Activated CD4-positive, alpha-beta memory T cell treated with anti-CD3 and anti-CD28 coated beads for 36 hours (primary cell): ENCODE data around the gene QKI. TPM values are rescaled to one million over a fixed set of nuclear protein-coding genes. Genes with fewer than 3 reads are reported as not detected.
A peak's percentile ranks its signal among the peaks of the same experiment; 100 is the strongest.

ENCODE experiments used
- CTCF ChIA-PET: fragments of 350-600 bp; sonication (Branson Sonifier 250); formaldehyde crosslinking; loops from one replicate; lab custom pipeline; 2021; ENCODE audit warnings: antibody characterized with exemption, inconsistent platforms; lab: Charles Lee
- POLR2A ChIA-PET: fragments of 350-600 bp; sonication (Branson Sonifier 250); formaldehyde crosslinking; loops from one replicate; lab custom pipeline; 2021; ENCODE audit warnings: antibody characterized with exemption; lab: Charles Lee
- DNase-seq: peaks from one replicate; pipeline ENCODE4 v3.0.0-alpha.2; 2020
- H3K27ac Mint-ChIP-seq: one replicate; pipeline ENCODE4 v1.8.0; 2021; ENCODE audit warnings: mixed read lengths
- H3K27me3 Mint-ChIP-seq: one replicate; pipeline ENCODE4 v1.8.0; 2021; ENCODE audit warnings: mixed read lengths
- H3K36me3 Mint-ChIP-seq: one replicate; pipeline ENCODE4 v1.8.0; 2021; ENCODE audit warnings: mixed read lengths
- H3K4me1 Mint-ChIP-seq: one replicate; pipeline ENCODE4 v1.8.0; 2021; ENCODE audit warnings: low read depth, mixed read lengths
- H3K4me3 Mint-ChIP-seq: one replicate; pipeline ENCODE4 v1.8.0; 2021; ENCODE audit warnings: mild to moderate bottlenecking, mixed read lengths
- H3K9me3 Mint-ChIP-seq: one replicate; pipeline ENCODE4 v1.8.0; 2021; ENCODE audit warnings: mixed read lengths
- intact Hi-C: fragments of 100-400 bp; cut with micrococcal nuclease; formaldehyde crosslinking; loops from one replicate; pipeline ENCODE4 v1.15.1; 2023
- total RNA-seq, 2 experiments: library from RNA; stranded (reverse); gene quantifications; one replicate each; pipeline ENCODE4 v1.2.3, GENCODE V29; 2021

The QKI gene
- total RNA-seq, 2 experiments from 2014 or later, result 43.9 to 44.2 TPM

DNA sequence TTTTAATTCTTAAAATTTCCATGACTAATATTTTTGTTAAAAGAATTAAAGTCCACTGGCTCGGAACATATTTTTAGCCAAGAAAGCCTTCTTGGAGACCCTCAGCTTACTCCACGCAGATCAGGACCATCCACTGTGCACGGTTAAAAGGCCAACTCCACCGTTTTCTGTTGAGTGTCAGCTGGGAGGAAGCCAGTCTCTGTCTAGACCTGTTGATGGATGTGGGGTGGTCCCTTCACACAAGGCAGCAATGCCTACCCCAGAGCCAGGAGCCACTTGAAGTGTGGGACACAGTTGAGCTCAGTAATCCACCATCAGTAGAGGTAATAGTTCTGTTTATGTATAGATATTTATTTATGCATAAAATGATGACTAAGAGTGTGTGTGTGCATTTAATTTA is 19.9 kb upstream of the QKI start:
- Mint-ChIP-seq H3K4me1 (peaks cover 5% of the 10 kb centered on the region), H3K36me3 (no peaks in the 10 kb centered on the region)
- POLR2A ChIA-PET, result no interaction called here

DNA sequence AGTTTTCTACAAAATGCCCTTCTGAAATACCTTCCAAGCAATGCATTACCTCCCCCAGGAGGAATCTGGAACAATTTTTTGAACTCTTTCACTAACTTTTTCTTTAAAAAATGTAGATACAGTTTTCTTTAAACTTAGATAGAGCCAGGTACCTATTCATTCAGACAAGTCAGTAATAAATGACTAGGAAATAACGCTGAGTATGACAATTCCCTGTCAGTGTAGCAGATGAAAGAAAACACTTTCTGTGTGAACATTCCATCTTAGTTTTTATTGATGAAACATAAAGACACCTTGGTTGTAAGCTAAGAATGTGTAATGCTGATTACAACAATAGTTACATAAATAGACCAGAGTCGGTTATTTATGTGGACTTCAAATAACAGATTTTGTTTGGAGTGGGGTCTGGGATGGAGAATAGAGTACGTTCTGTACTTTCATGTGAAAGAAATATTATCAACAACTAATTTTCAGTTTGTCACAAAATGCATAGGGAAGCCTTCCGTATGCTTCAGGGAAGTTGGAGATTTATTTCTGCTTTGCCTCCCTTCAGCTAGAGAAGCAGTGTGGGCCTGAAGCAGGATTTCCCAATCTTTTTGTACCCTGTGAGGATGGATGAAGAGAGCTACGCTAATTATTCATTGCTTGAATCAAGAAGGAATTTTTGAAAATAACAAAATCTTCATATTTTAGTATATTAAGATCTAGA is 19.2 kb upstream of the QKI start:
- Mint-ChIP-seq H3K4me1 (peaks cover 5% of the 10 kb centered on the region), H3K27ac (no peak overlapping the region), H3K9me3 (no peaks in the 10 kb centered on the region), H3K27me3 (peaks cover 17% of the 10 kb centered on the region), H3K36me3 (no peaks in the 10 kb centered on the region), H3K4me3 (no peak overlapping the region)
- ChIA-PET POLR2A (no interaction called here), CTCF (interaction anchor here (1.4 kb wide), 1 partner anchor 21 kb away, joined by 3 read pairs; no protein-coding TSS in a partner anchor)
- DNase-seq, result no peak
- intact Hi-C loops, result no loop called here

More for the DNA sequence above, 19.9 kb upstream of the QKI start:
- DNase-seq, result no peak
- CTCF ChIA-PET, result interaction anchor here (0.7 to 1.4 kb wide), 2 partner anchors 22 to 500 kb away, joined by 3 read pairs; no protein-coding TSS in a partner anchor
- intact Hi-C loops, result no loop called here
- peaks cover 17% of the 10 kb centered on the region for H3K27me3 Mint-ChIP-seq
- no peaks in the 10 kb centered on the region for H3K9me3 Mint-ChIP-seq
- no peak overlapping the region for H3K4me3 Mint-ChIP-seq
- H3K27ac Mint-ChIP-seq, result no peak overlapping the region

DNA sequence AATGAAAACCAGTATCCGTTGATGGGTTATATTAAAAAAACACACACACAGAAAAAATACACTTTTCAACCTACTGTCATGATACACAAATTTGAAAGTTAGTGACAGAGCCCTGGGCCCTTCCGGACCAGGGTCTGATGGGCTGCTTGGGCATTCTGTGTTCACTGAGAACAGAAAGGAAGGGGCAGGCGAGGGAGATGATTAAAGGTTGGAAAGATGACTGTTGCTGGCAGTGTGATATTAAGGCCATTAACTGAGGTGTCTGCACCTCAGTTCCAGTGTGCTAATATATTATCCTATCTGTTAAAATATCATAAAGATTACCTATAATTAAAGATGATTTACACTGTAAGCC is 18.7 kb upstream of the QKI start:
- POLR2A ChIA-PET, result no interaction called here

DNA sequence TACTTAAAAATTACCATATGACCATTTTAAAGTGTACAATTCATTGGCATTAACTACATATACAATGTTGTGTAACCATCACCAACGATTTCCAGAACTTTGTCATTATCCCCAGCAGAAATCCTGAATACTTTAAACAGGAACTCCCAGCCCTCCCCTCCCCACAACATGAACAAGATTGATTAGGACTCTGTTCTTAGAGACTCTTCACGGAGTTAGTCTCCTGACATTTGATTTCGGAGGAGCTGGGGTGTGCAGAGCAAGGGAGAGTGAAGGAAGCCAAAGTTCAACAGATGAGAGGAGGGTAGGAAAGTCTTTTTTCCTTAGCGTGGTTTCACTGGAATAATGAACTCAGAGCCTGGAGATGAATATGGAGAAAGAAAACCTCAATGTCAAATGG is 17.2 kb upstream of the QKI start:
- intact Hi-C loops, result no loop called here
- DNase-seq, result no peak
- Mint-ChIP-seq H3K36me3 (no peaks in the 10 kb centered on the region), H3K27me3 (peaks cover 13% of the 10 kb centered on the region), H3K9me3 (no peaks in the 10 kb centered on the region), H3K4me1 (peaks cover 5% of the 10 kb centered on the region), H3K27ac (no peak overlapping the region), H3K4me3 (no peak overlapping the region)
- POLR2A ChIA-PET, result no interaction called here
- CTCF ChIA-PET, result no interaction called here

More for the DNA sequence above, 18.7 kb upstream of the QKI start:
- intact Hi-C loops, result no loop called here
- Mint-ChIP-seq H3K4me1 (peaks cover 5% of the 10 kb centered on the region), H3K27ac (no peak overlapping the region), H3K4me3 (no peak overlapping the region), H3K36me3 (no peaks in the 10 kb centered on the region), H3K27me3 (peaks cover 14% of the 10 kb centered on the region), H3K9me3 (no peaks in the 10 kb centered on the region)
- DNase-seq, result no peak
- CTCF ChIA-PET, result interaction anchor here (1.4 kb wide), 1 partner anchor 21 kb away, joined by 3 read pairs; no protein-coding TSS in a partner anchor

DNA sequence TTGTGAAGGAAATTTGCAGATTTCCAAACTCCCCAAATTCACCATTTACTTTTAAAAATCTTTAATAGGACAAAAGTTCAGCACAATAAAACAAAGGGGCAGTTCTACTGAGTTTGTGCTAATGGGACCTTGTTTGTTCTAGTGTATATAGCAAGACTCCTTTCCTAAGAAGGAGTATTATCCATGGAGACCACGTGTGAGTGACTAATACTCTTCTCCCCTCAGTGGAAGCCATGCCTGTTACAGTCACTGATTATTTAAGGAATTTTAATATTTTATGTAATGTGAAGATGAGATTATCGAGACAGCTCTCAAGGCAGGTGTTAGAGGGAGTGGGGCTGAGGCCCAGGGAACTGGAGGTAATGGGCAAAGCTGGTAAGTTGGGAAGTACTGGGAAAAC is 16.4 kb upstream of the QKI start:
- no peaks in the 10 kb centered on the region for H3K9me3 Mint-ChIP-seq
- H3K36me3 Mint-ChIP-seq, result no peaks in the 10 kb centered on the region
- no peak overlapping the region for H3K4me3 Mint-ChIP-seq
- DNase-seq, result no peak
- CTCF ChIA-PET, result no interaction called here
- POLR2A ChIA-PET, result no interaction called here
- H3K4me1 Mint-ChIP-seq, result peaks cover 5% of the 10 kb centered on the region
- H3K27ac Mint-ChIP-seq, result no peak overlapping the region
- intact Hi-C loops, result no loop called here
- peaks cover 13% of the 10 kb centered on the region for H3K27me3 Mint-ChIP-seq

DNA sequence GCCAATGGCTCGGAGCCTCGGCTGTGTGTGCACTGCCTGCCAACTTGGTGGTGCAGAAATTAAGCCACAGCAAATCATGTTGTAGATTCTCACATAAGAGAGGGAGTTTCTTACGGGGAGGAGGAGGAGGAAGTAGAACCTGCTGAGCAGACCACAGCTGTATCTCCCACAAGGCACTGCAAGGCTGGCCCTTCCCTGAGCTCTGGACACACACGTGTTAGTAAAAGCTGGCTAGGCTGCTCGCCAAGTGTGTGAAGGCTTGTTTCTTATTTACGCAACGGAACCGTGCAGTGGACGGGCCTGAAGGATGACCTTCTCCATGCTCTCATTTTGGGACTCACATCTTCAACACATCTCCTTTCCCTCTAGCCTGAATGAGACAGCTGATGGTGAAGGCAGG is 15.7 kb upstream of the QKI start:
- DNase-seq, result no peak
- peaks cover 13% of the 10 kb centered on the region for H3K27me3 Mint-ChIP-seq
- ChIA-PET CTCF (interaction anchor here (1.0 kb wide), 1 partner anchor 20 kb away, joined by 3 read pairs; no protein-coding TSS in a partner anchor), POLR2A (no interaction called here)
- intact Hi-C loops, result no loop called here
- no peak overlapping the region for H3K27ac Mint-ChIP-seq
- no peak overlapping the region for H3K4me3 Mint-ChIP-seq
- H3K4me1 Mint-ChIP-seq, result peaks cover 5% of the 10 kb centered on the region
- H3K36me3 Mint-ChIP-seq, result no peaks in the 10 kb centered on the region
- no peaks in the 10 kb centered on the region for H3K9me3 Mint-ChIP-seq

DNA sequence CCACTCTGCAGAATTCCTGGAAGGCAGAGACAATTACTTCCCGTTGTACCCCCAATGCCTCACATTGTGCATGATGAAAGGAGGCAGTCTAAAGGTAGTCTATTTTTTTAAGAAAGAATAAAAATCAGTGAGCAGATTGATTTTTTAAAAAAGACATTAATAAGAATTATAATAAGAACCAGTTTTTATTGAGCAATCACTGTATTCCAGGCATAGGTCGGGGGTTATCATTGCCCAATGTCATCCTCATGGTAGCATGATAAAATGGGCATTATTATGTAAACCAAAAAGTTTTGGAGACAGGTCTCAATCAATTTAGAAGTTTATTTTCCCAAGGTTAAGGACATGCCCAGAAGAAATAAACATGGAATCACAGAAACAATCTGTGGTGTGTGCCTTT is 14.0 kb upstream of the QKI start:
- H3K4me3 Mint-ChIP-seq, result no peak overlapping the region
- no peak for DNase-seq
- no peak overlapping the region for H3K27ac Mint-ChIP-seq
- no peaks in the 10 kb centered on the region for H3K9me3 Mint-ChIP-seq
- peaks cover 11% of the 10 kb centered on the region for H3K27me3 Mint-ChIP-seq
- CTCF ChIA-PET, result no interaction called here
- H3K36me3 Mint-ChIP-seq, result no peaks in the 10 kb centered on the region
- peaks cover 6% of the 10 kb centered on the region for H3K4me1 Mint-ChIP-seq
- intact Hi-C loops, result no loop called here
- POLR2A ChIA-PET, result no interaction called here

DNA sequence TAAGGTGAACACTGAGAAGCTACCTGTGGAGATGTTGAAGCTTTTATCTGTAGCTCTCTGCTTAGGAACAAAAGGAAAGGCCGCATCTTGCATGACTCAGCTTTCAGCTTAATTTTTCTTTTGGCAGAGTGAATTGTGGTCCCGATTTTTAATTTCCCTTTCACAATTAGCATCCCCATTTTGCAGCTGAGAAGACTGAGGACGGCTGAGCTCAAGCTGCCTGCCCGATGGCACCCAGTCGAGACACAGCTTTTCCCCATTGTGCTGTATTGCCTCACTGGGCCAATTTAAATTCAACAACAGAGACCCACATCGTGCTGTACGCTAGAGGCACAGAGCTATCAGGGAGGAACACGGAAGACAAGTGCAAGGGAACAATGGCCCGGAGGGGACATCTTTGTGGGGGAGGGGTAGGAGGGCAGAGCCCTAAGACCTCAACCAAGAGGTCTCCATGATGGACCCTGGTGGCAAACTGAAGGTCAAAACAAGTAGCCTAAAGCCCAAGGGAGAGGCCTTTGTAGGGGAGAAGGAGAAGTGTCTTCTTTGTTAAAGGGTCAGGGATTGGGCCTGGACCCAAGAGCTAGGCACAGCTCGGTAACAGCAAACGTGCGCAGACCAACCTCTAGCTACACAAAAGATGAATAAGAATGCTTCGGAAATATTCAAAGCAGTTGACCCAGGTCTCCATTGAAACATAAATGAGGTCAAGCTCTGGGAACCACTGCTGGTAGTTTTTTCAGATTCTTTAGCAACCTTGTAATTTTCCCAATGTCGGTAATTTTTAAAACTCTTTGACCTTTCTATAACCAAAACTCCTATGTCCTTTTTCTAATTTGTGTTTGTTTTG is 13.3 kb upstream of the QKI start:
- intact Hi-C loops, result no loop called here
- H3K4me3 Mint-ChIP-seq, result no peak overlapping the region
- H3K27ac Mint-ChIP-seq, result no peak overlapping the region
- no peak for DNase-seq
- no peaks in the 10 kb centered on the region for H3K9me3 Mint-ChIP-seq
- CTCF ChIA-PET, result no interaction called here
- H3K36me3 Mint-ChIP-seq, result no peaks in the 10 kb centered on the region
- peaks cover 9% of the 10 kb centered on the region for H3K27me3 Mint-ChIP-seq
- POLR2A ChIA-PET, result no interaction called here
- H3K4me1 Mint-ChIP-seq, result peaks cover 14% of the 10 kb centered on the region

DNA sequence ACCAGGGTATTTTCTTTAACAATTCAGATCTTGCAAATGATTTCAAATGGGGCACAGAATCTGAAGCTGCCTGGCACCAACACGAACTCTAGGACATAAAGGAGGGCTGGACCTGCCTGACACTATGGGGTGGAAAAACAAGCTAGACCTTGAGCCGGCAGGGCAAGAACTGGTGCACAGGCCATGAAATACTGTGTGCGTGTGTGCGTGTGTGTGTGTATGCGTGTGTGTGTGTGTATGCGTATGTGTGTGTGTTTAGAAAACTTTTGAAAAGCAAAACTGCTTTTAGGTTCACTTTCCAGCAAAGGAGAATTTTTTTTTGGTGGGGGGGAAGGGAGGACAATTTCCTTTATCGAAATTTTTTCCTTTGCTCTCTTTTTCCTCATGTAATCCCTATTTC is 11.9 kb upstream of the QKI start:
- no peak overlapping the region for H3K27ac Mint-ChIP-seq
- no peaks in the 10 kb centered on the region for H3K9me3 Mint-ChIP-seq
- CTCF ChIA-PET, result no interaction called here
- no peak overlapping the region for H3K4me3 Mint-ChIP-seq
- POLR2A ChIA-PET, result interaction anchor here (0.5 kb wide), 1 partner anchor 21 kb away, joined by 4 read pairs; no protein-coding TSS in a partner anchor
- intact Hi-C loops, result no loop called here
- no peak for DNase-seq
- H3K36me3 Mint-ChIP-seq, result no peaks in the 10 kb centered on the region
- H3K27me3 Mint-ChIP-seq, result peaks cover 1% of the 10 kb centered on the region
- H3K4me1 Mint-ChIP-seq, result peaks cover 10% of the 10 kb centered on the region

DNA sequence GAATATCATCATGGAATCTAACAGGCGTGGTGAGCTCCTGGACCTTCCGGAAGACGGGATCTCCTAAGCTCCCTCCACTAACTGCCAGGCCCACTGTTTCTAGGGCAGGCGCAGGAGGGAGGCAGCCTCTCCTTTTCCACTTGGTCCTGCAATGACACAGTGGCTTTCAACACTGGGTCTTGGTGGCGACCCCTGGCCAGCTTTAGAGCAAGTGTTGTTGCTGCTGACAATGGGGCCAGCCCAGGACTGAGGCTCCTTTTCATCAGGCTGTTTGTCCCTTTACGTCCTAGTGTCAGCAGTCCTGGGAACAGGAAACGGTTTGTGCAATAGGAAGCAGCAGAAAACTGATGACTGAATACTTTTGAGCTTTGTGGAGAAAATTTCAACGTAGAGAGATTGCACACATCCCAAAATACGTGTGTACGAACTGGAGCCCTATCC is 9.7 kb upstream of the QKI start:
- POLR2A ChIA-PET, result no interaction called here
- Mint-ChIP-seq H3K4me3 (no peak overlapping the region), H3K4me1 (peaks cover 10% of the 10 kb centered on the region), H3K36me3 (no peaks in the 10 kb centered on the region), H3K27me3 (no peaks in the 10 kb centered on the region), H3K27ac (no peak overlapping the region), H3K9me3 (no peaks in the 10 kb centered on the region)
- CTCF ChIA-PET, result interaction anchor here (0.9 kb wide), 1 partner anchor 12 kb away, joined by 3 read pairs; no protein-coding TSS in a partner anchor
- DNase-seq, result no peak
- intact Hi-C loops, result no loop called here

DNA sequence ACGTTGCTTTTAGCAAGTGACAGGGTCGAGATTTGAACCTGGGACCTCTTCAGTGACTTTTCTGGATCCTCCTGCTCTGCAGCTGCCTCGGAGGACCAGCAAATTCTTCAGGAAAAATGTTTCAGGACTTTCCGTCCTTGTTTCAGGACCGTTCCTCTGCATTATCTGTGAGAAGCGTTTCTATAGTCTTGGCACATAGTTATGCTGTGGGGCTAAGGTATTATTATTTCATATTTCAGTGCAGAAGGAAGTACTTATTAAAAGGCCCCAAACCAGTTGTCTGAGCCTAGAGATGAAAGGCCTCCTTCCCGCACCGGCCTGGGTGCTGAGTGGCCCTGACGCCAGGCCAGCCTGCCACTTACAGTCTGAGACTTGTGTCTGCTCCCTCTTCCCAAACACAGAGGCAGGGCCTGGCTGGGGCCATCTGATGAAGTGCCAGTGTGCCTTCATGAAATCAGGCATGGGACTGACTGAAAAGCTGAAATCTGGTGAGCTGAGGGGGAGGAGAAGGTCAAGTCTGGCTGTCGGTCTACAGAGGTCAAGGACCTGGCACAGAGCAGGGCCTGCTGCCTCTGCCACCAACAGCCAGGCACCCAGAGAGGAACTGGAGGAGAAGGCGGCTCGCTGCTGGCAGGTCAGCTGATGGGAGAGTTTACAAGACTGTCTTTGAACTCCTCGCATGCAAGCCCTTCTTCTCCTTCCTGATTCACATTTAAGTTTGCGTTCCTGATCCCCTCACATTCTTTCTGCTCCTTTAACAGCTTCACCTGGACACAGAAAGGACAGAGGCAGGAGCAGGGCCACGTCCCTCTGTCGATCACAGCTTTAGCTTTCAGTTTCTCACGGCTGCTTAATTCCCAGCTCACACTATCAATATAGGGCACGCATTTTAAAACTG is 8.9 kb upstream of the QKI start:
- H3K9me3 Mint-ChIP-seq, result no peaks in the 10 kb centered on the region
- no peaks in the 10 kb centered on the region for H3K27me3 Mint-ChIP-seq
- ChIA-PET CTCF (interaction anchor here (0.9 to 1.1 kb wide), 2 partner anchors 10 to 11 kb away, joined by 3 read pairs; no protein-coding TSS in a partner anchor), POLR2A (no interaction called here)
- peak overlapping the region; percentile 76 for H3K4me3 Mint-ChIP-seq
- H3K36me3 Mint-ChIP-seq, result no peaks in the 10 kb centered on the region
- H3K4me1 Mint-ChIP-seq, result peaks cover 10% of the 10 kb centered on the region
- DNase-seq, result peak; percentile 32
- H3K27ac Mint-ChIP-seq, result peak overlapping the region; percentile 62
- intact Hi-C loops, result no loop called here
